Duodenal mucosa (tissue), 2 donors: Measurements from ENCODE around the gene DRAXIN.

Experiments used
- H3K27ac ChIP-seq: one replicate; pipeline ENCODE4 v1.7.0; 2013; ENCODE audit warnings: low read depth, low read length
- H3K27me3 ChIP-seq, 2 donors: one replicate each; pipeline ENCODE4 v1.7.0; 2013; ENCODE audit warnings: low read length in 2 of 2, control low read depth in 1 of 2; ENCODE audit not compliant: insufficient read depth in 2 of 2, control insufficient read depth in 1 of 2
- H3K36me3 ChIP-seq, 2 donors: one replicate each; pipeline ENCODE4 v1.7.0; 2013; ENCODE audit warnings: low read length in 2 of 2, control low read depth in 1 of 2; ENCODE audit not compliant: insufficient read depth in 2 of 2, control insufficient read depth in 1 of 2
- H3K4me1 ChIP-seq, 2 donors: one replicate each; pipeline ENCODE4 v1.7.0; 2013; ENCODE audit warnings: low read length in 2 of 2, control low read depth in 1 of 2; ENCODE audit not compliant: insufficient read depth in 2 of 2, control insufficient read depth in 1 of 2
- H3K4me3 ChIP-seq, 2 donors: one replicate each; pipeline ENCODE4 v1.7.0; 2013; ENCODE audit warnings: low read length in 2 of 2, low read depth in 1 of 2
- H3K9ac ChIP-seq, 2 donors: one replicate each; pipeline ENCODE4 v1.7.0; 2013; ENCODE audit warnings: low read length in 2 of 2, low read depth in 1 of 2
- H3K9me3 ChIP-seq, 2 donors: one replicate each; pipeline ENCODE4 v1.7.0; 2013; ENCODE audit warnings: low read length in 2 of 2, control low read depth in 1 of 2; ENCODE audit not compliant: control insufficient read depth in 1 of 2

Gene DRAXIN

DNA sequence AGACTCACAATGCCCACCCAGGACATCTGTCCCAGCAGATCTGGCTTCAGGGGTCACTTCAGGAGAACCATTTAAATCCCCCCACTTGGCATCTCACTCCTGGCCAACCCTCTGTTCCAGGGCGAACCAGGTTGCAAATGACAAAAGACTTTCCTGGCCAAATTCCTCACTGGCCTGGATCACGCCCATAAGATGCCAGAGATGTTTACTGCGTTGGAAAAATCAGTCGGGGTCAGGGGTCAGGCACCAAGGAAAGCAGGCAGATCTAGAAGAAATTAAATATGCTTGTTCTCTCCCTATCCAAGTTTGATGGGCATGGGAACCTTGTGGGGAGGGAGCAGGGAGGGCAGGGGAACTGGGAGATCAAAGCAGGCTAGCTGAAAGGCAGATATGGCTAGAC lies 29.8 kb downstream of the DRAXIN start:
- H3K4me3 ChIP-seq, result no peak overlapping the region
- peaks cover 0 to 7% of the 10 kb centered on the region in 2 donors for H3K4me1 ChIP-seq
- H3K27me3 ChIP-seq, result no peaks in the 10 kb centered on the region
- no peaks in the 10 kb centered on the region for H3K9me3 ChIP-seq
- no peaks in the 10 kb centered on the region for H3K36me3 ChIP-seq
- no peak overlapping the region for H3K9ac ChIP-seq
- no peak overlapping the region for H3K27ac ChIP-seq

- H3K27me3 ChIP-seq, result no peaks in the 10 kb centered on the region
- H3K27ac ChIP-seq, result no peak overlapping the region
- no peak overlapping the region for H3K9ac ChIP-seq
- H3K4me1 ChIP-seq, result peaks cover 0 to 7% of the 10 kb centered on the region in 2 donors
- H3K4me3 ChIP-seq, result no peak overlapping the region
- H3K36me3 ChIP-seq, result no peaks in the 10 kb centered on the region
- no peaks in the 10 kb centered on the region for H3K9me3 ChIP-seq
Observed at GRCh38 chr1:11722538-11722937, 31.0 kb downstream of the DRAXIN start.

DNA sequence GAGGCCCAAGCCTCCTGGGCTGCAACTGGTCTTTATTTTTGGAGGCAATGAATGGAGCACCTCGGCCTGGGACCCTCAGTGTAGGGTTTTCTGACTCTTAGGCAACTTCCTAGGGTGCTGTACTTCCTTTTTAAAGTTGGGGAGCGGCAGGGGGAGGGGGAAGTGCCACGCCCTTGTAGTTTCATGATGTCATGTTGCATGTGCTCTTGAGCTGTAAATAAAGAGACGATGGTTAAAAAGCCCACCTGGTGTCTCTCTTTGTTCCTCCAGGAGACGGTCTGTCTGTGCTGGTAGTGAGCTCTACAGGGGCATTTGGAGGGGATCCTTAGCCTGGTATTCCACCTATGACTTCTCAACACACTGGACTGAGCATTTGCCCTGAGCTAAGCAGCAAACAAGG lies 34.1 kb downstream of the DRAXIN start:
- Histone ChIP-seq H3K36me3 (no peaks in the 10 kb centered on the region), H3K9ac (no peak overlapping the region), H3K27me3 (no peaks in the 10 kb centered on the region), H3K4me1 (peaks cover 16 to 17% of the 10 kb centered on the region in 2 donors), H3K4me3 (no peak overlapping the region), H3K27ac (no peak overlapping the region), H3K9me3 (no peaks in the 10 kb centered on the region)

DNA sequence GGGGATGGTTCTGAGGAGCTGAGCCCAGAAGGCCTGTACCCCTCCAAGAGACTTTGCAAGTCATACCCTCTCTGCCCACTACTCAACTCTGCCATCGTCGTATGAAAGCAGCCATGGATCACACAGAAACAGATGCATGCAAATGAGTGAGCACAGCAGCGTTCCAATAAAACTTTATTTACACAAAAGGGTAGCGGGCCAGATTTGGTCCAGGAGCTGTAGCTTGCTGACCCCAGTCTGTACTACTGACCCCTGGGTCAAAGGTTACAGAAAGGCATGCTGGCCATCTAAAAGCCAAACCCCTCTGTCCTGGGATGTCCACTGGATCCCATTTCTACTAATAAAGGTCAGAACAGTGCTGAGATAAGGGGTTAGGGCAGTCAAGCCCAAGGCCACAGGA lies 35.6 kb downstream of the DRAXIN start:
- Histone ChIP-seq H3K27ac (no peak overlapping the region), H3K9me3 (no peaks in the 10 kb centered on the region), H3K4me1 (peaks cover 18 to 30% of the 10 kb centered on the region in 2 donors), H3K4me3 (no peak overlapping the region), H3K36me3 (no peaks in the 10 kb centered on the region), H3K27me3 (no peaks in the 10 kb centered on the region), H3K9ac (no peak overlapping the region)

GRCh38 chr1:11728126-11728806 lies 36.8 kb downstream of the DRAXIN start:
- no peak overlapping the region for H3K4me3 ChIP-seq
- H3K36me3 ChIP-seq, result no peaks in the 10 kb centered on the region
- no peak overlapping the region for H3K9ac ChIP-seq
- no peaks in the 10 kb centered on the region for H3K9me3 ChIP-seq
- no peaks in the 10 kb centered on the region for H3K27me3 ChIP-seq
- H3K4me1 ChIP-seq, result peaks cover 18 to 31% of the 10 kb centered on the region in 2 donors
- no peak overlapping the region for H3K27ac ChIP-seq

- Histone ChIP-seq H3K27ac (no peak overlapping the region), H3K27me3 (no peaks in the 10 kb centered on the region), H3K9me3 (no peaks in the 10 kb centered on the region), H3K9ac (no peak overlapping the region), H3K4me1 (peaks cover 18 to 31% of the 10 kb centered on the region in 2 donors), H3K36me3 (no peaks in the 10 kb centered on the region), H3K4me3 (no peak overlapping the region)
Observed at GRCh38 chr1:11729155-11729497, 37.6 kb downstream of the DRAXIN start.

GRCh38 chr1:11729498-11730428 lies 38.3 kb downstream of the DRAXIN start:
- H3K27ac ChIP-seq, result no peak overlapping the region
- H3K4me3 ChIP-seq, result peak overlapping the region; percentile 41 to 50
- H3K36me3 ChIP-seq, result no peaks in the 10 kb centered on the region
- H3K9ac ChIP-seq, result no peak overlapping the region
- peaks cover 18 to 31% of the 10 kb centered on the region in 2 donors for H3K4me1 ChIP-seq
- H3K9me3 ChIP-seq, result no peaks in the 10 kb centered on the region
- H3K27me3 ChIP-seq, result no peaks in the 10 kb centered on the region

DNA sequence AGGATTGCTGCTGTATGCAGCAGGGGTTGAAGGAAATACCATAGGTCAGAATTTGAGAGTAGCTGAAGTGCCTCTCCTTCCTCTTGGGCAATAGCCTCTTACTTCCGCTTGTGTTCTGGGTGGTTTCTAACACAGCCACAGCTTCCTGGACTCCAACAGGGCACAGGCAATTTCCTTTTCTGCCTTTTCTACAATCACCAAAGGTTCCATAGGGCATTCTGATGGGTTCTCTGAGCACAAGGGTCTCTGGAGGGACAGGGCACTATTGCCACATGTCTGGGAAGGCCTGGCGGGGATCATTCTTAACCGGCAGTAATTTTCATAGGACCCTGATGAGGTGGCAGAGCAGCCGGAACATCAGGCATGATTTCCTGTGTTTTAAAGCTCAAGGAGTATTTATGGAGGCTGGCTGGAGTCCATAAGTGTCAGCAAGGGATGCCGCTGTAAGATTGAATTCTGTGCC lies 39.0 kb downstream of the DRAXIN start:
- H3K36me3 ChIP-seq, result no peaks in the 10 kb centered on the region
- H3K27ac ChIP-seq, result no peak overlapping the region
- H3K4me1 ChIP-seq, result peaks cover 20 to 35% of the 10 kb centered on the region in 2 donors
- H3K9ac ChIP-seq, result peak overlapping the region; percentile 20 to 24
- H3K4me3 ChIP-seq, result peak overlapping the region; percentile 41 to 50
- no peaks in the 10 kb centered on the region for H3K9me3 ChIP-seq
- no peaks in the 10 kb centered on the region for H3K27me3 ChIP-seq

GRCh38 chr1:11731691-11732283 lies 40.3 kb downstream of the DRAXIN start:
- Histone ChIP-seq H3K27me3 (no peaks in the 10 kb centered on the region), H3K9ac (no peak overlapping the region), H3K9me3 (no peaks in the 10 kb centered on the region), H3K4me1 (peaks cover 26 to 45% of the 10 kb centered on the region in 2 donors), H3K4me3 (peak overlapping the region; percentile 30 to 57), H3K36me3 (no peaks in the 10 kb centered on the region), H3K27ac (no peak overlapping the region)

DNA sequence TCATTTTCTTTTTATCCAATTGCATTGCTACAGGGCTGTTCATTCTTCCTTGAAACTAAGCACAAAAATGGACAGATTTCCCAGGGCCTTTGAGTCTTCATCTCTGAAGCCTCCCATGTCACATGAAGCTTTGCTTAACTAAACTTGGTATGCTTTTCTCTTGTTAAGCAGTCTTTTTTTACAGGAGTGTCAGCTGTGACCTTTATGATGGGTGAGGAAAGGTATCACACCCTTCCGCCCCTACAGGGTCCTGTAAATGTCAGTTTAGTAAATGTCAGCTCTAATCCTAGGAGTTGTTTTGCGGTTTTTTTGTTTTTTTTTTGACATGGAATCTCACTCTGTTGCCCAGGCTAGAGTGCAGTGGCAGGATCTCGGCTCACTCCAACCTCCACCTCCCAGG lies 41.8 kb downstream of the DRAXIN start:
- no peak overlapping the region for H3K9ac ChIP-seq
- no peaks in the 10 kb centered on the region for H3K36me3 ChIP-seq
- H3K27me3 ChIP-seq, result no peaks in the 10 kb centered on the region
- no peak overlapping the region for H3K4me3 ChIP-seq
- H3K9me3 ChIP-seq, result no peaks in the 10 kb centered on the region
- H3K27ac ChIP-seq, result no peak overlapping the region
- H3K4me1 ChIP-seq, result peaks cover 33 to 49% of the 10 kb centered on the region in 2 donors
